ENCODE measurements around the gene ENGASE. TPM values are rescaled to one million over a fixed set of nuclear protein-coding genes. Genes with fewer than 3 reads are reported as not detected.

ENGASE gene
- total and polyA plus RNA-seq, 2 of the 8 experiments (the other 6 are each of a cell fraction or from before 2014, with no cell fraction given), result 9.3 to 36.1 TPM

- no peaks in the 10 kb centered on the region for H4K20me1 ChIP-seq (replicated peaks in 1 of 2; ENCODE audit: control insufficient read depth in 1 of 2, insufficient read depth in 2 of 2, low read length in 2 of 2)
Observed at GRCh38 chr17:79098282-79098867, 23.8 kb downstream of the ENGASE start.

More at GRCh38 chr17:79098282-79098867, 23.8 kb downstream of the ENGASE start:
- no peak overlapping the region for H3K14ac ChIP-seq (ENCODE audit: insufficient read length)
- H2BK15ac ChIP-seq (ENCODE audit: low read length), result no peak overlapping the region
- H3K79me1 ChIP-seq (ENCODE audit: low read depth, low read length), result no peaks in the 10 kb centered on the region
- H3K4me3 ChIP-seq (ENCODE audit: extremely low read depth in 1 of 4, insufficient read depth in 2 of 4, low read depth in 3 of 4, low read length in 4 of 4), result no peak overlapping the region
- H3K27ac ChIP-seq (ENCODE audit: low read depth, low read length), result no peak overlapping the region
- ChIA-PET CTCF (ENCODE audit: partially characterized antibody) (interaction anchor here (0.7 to 2.4 kb wide), 12 partner anchors 10 to 306 kb away, joined by 3 to 18 read pairs (median 6); no protein-coding TSS in a partner anchor), POLR2A (ENCODE audit: partially characterized antibody) (interaction anchor here (1.3 to 1.5 kb wide), 2 partner anchors 11 kb away, joined by 3 to 4 read pairs; no protein-coding TSS in a partner anchor)
- H3K9ac ChIP-seq (replicated peaks in 1 of 4; ENCODE audit: extremely low read depth in 1 of 4, low read depth in 3 of 4, low read length in 3 of 4), result no peak overlapping the region
- FAIRE-seq (no peak), DNase-seq (ENCODE audit: low read depth in 1 of 2, low spot score in 2 of 2) (no peak)
- no peak overlapping the region for H4K91ac ChIP-seq (replicated peaks; ENCODE audit: insufficient read length, low read length)
- H3K18ac ChIP-seq (ENCODE audit: extremely low read depth, low read length), result no peak overlapping the region
- H4K5ac ChIP-seq (ENCODE audit: insufficient read length, low read depth, low read length), result no peak overlapping the region
- peak in 2 of 3 experiments; percentile 15 to 23; a peak in 3 of 4 replicates for TF ChIP-seq CTCF (IDR thresholded peaks at IDR 0.05; ENCODE audit: control extremely low read depth in 1 of 3, insufficient read depth in 1 of 3, low read depth in 1 of 3, low read length in 3 of 3)
- TF ChIP-seq ZNF274 (IDR thresholded peaks at IDR 0.05; ENCODE audit: borderline replicate concordance, extremely low read depth, low read length), result no peak
- TF ChIP-seq GABPA (IDR thresholded peaks at IDR 0.05; ENCODE audit: borderline replicate concordance, insufficient read depth, low read length), result peak; percentile 69; the same call in 1 of the 2 replicates
- TF ChIP-seq SRF (IDR thresholded peaks at IDR 0.05; ENCODE audit: low read depth, low read length), result no peak
- H4K8ac ChIP-seq (ENCODE audit: extremely low read depth, insufficient read depth, low read length), result peak overlapping the region; percentile 81
- 0 out of 2 replicates have a peak overlapping the region, but pooled peaks have one; percentile 13 for H2AK5ac ChIP-seq (ENCODE audit: low read depth, low read length)
- H3K4me1 ChIP-seq (replicated peaks in 1 of 4; ENCODE audit: control insufficient read depth in 3 of 4, insufficient read depth in 4 of 4, low read length in 3 of 4), result peaks cover 0 to 18% (median 5%) of the 10 kb centered on the region in 4 experiments; a peak in 5 of 7 replicates
- H2BK5ac ChIP-seq (ENCODE audit: low read depth, low read length), result no peak overlapping the region
- no peak overlapping the region for H3K4me2 ChIP-seq (ENCODE audit: insufficient read depth in 1 of 2, low read depth in 2 of 2, low read length in 2 of 2)
- no peaks in the 10 kb centered on the region; a peak in 2 of 8 replicates for H3K36me3 ChIP-seq (ENCODE audit: control insufficient read depth in 2 of 4, insufficient read depth in 4 of 4, low read length in 3 of 4)
- no peaks in the 10 kb centered on the region for H3K79me2 ChIP-seq (ENCODE audit: control insufficient read depth in 1 of 2, insufficient read depth in 2 of 2, low read length in 2 of 2)
- no peaks in the 10 kb centered on the region for H3K27me3 ChIP-seq (replicated peaks in 1 of 4; ENCODE audit: control insufficient read depth in 3 of 4, extremely low read depth in 1 of 4, insufficient read depth in 3 of 4, low read length in 3 of 4)
- no peak overlapping the region for H2BK20ac ChIP-seq (ENCODE audit: low read length)
- H3K23me2 ChIP-seq (ENCODE audit: low read depth, low read length), result no peaks in the 10 kb centered on the region
- 81% methylated on average over 16 of the region's 16 CpGs; no CpG with 5 or more reads in 1 of the 2 experiments for WGBS, 2 experiments (ENCODE audit: extremely low coverage in 1 of 2, insufficient coverage in 1 of 2, insufficient read length in 1 of 2, insufficient replicate concordance in 2 of 2, low coverage in 1 of 2, low lambda C conversion rate in 2 of 2, missing lambda C conversion rate in 1 of 2)
- H3K56ac ChIP-seq (replicated peaks; ENCODE audit: insufficient read length, low read depth, low read length), result no peak overlapping the region
- no peak overlapping the region for H3K23ac ChIP-seq (ENCODE audit: insufficient read length)
- H2BK120ac ChIP-seq (replicated peaks; ENCODE audit: low read depth, low read length), result no peak overlapping the region
- H3K9me3 ChIP-seq (ENCODE audit: insufficient read depth in 2 of 2, low read depth in 1 of 2, low read length in 1 of 2), result no peaks in the 10 kb centered on the region
- H3K4ac ChIP-seq (replicated peaks; ENCODE audit: insufficient read length, low read depth, low read length), result no peak overlapping the region
- H2BK12ac ChIP-seq (ENCODE audit: low read depth, low read length), result no peak overlapping the region
- no peak overlapping the region for H2AFZ ChIP-seq (ENCODE audit: low read length)
